Endodermal cell (in vitro differentiated cells): ENCODE data around the gene COLEC11. TPM values are rescaled to one million over a fixed set of nuclear protein-coding genes. Genes with fewer than 3 reads are reported as not detected.
A peak's percentile ranks its signal among the peaks of the same experiment; 100 is the strongest.
"Not testable (repeated sequence)": the region's sequence is repeated elsewhere in the genome, so short reads cannot be mapped to it uniquely, and the experiment has no call there.

Experiments used
- DNase-seq: peaks from one replicate; pipeline ENCODE4 v3.0.0-alpha.2; 2017
- H3K27ac ChIP-seq: 2 replicates; pipeline ENCODE4 v1.5.1; 2013; ENCODE audit warnings: mild to moderate bottlenecking, low read depth, low read length, moderate library complexity
- H3K27me3 ChIP-seq: 2 replicates; pipeline ENCODE4 v1.6.1; 2013; ENCODE audit warnings: mild to moderate bottlenecking, low read length, moderate library complexity; ENCODE audit not compliant: insufficient read depth, control insufficient read depth, poor library complexity, severe bottlenecking
- H3K36me3 ChIP-seq: 2 replicates; pipeline ENCODE4 v1.7.0; 2013; ENCODE audit warnings: mild to moderate bottlenecking, low read length, moderate library complexity; ENCODE audit not compliant: control insufficient read depth, insufficient read depth
- H3K4me1 ChIP-seq: one replicate; pipeline ENCODE4 v1.7.0; 2013; ENCODE audit warnings: low read length; ENCODE audit not compliant: control insufficient read depth, insufficient read depth
- H3K4me3 ChIP-seq: 2 replicates; pipeline ENCODE4 v1.5.1; 2013; ENCODE audit warnings: mild to moderate bottlenecking, low read length, moderate library complexity
- H3K9ac ChIP-seq: 2 replicates; pipeline ENCODE4 v1.6.1; 2013; ENCODE audit warnings: mild to moderate bottlenecking, low read length, moderate library complexity; ENCODE audit not compliant: poor library complexity, severe bottlenecking; ENCODE audit errors: extremely low read depth
- H3K9me3 ChIP-seq: 2 replicates; pipeline ENCODE4 v1.6.1; 2013; ENCODE audit warnings: mild to moderate bottlenecking, low read length, moderate library complexity; ENCODE audit not compliant: control insufficient read depth
- H3K27ac Mint-ChIP-seq: 2 replicates; pipeline ENCODE4 v1.8.0; 2020; ENCODE audit warnings: mixed read lengths
- H3K27me3 Mint-ChIP-seq: 2 replicates; pipeline ENCODE4 v1.8.0; 2021; ENCODE audit warnings: mild to moderate bottlenecking, mixed read lengths; ENCODE audit not compliant: insufficient read depth
- H3K36me3 Mint-ChIP-seq: 2 replicates; pipeline ENCODE4 v1.8.0; 2020; ENCODE audit warnings: low read depth, mixed read lengths
- H3K4me1 Mint-ChIP-seq: 2 replicates; pipeline ENCODE4 v1.8.0; 2020; ENCODE audit warnings: mixed read lengths
- H3K4me3 Mint-ChIP-seq: 2 replicates; pipeline ENCODE4 v1.8.0; 2020; ENCODE audit warnings: mild to moderate bottlenecking, moderate library complexity, mixed read lengths
- H3K9me3 Mint-ChIP-seq: 2 replicates; pipeline ENCODE4 v1.8.0; 2020; ENCODE audit warnings: mild to moderate bottlenecking, mixed read lengths
- CTCF ChIP-seq: fragments of 200-600 bp; sonication (generic); conservative IDR thresholded peaks from 2 replicates; pipeline ENCODE4 v1.5.0; 2021; ENCODE audit warnings: antibody characterized with exemption, mild to moderate bottlenecking
- WGBS, 2 experiments: methylation state at CpG; one replicate each; pipeline versions ENCODE4 v1.1.5 to v1.1.7; 2013; ENCODE audit warnings: missing lambda C conversion rate in 2 of 2, mixed read lengths in 1 of 2; ENCODE audit not compliant: insufficient coverage in 1 of 2, insufficient read length in 1 of 2; 5-methylcytosine and 5-hydroxymethylcytosine counted together
- total RNA-seq, 2 donors: library from RNA; stranded (reverse); fragmentation: NEBNext Ultra II Directional in 1 of 2; extraction: Animal tissue kit (Norgen Biotek cat#: 25700) in 1 of 2; gene quantifications; 2 replicates in 1 of 2; 3 replicates in 1 of 2; pipeline ENCODE4 v1.2.1, GENCODE V29; 2021

COLEC11 gene
- total RNA-seq, 2 donors from 2014 or later, result 1.1 to 1.5 TPM

- H3K4me1 Mint-ChIP-seq, result no peaks in the 10 kb centered on the region
- Histone ChIP-seq H3K4me1 (no peaks in the 10 kb centered on the region), H3K36me3 (no peaks in the 10 kb centered on the region), H3K27ac (no peak overlapping the region), H3K27me3 (no peaks in the 10 kb centered on the region), H3K4me3 (no peak overlapping the region), H3K9ac (no peak overlapping the region), H3K9me3 (no peaks in the 10 kb centered on the region)
- no peak for TF ChIP-seq CTCF
- no peaks in the 10 kb centered on the region for H3K36me3 Mint-ChIP-seq
- no peak overlapping the region for H3K4me3 Mint-ChIP-seq
- DNase-seq, result peak; percentile 36
- 91 to 92% methylated on average over 16 to 29 of the region's 29 CpGs for WGBS, 2 experiments
- H3K27ac Mint-ChIP-seq, result peak overlapping the region; percentile 21
- H3K9me3 Mint-ChIP-seq, result no peaks in the 10 kb centered on the region
- peaks cover 17% of the 10 kb centered on the region for H3K27me3 Mint-ChIP-seq
Observed at GRCh38 chr2:3635171-3635974, 40.5 kb downstream of the COLEC11 start.

GRCh38 chr2:3635975-3636327, 41.0 kb downstream of the COLEC11 start:
- not testable (repeated sequence) for H3K36me3 ChIP-seq, H3K27me3 ChIP-seq, H3K4me3 ChIP-seq, H3K27ac Mint-ChIP-seq, H3K4me1 ChIP-seq, H3K4me1 Mint-ChIP-seq, H3K9ac ChIP-seq, H3K9me3 Mint-ChIP-seq, H3K4me3 Mint-ChIP-seq, H3K27ac ChIP-seq, H3K9me3 ChIP-seq, H3K36me3 Mint-ChIP-seq
- WGBS, 2 experiments, result 96 to 97% methylated on average over 14 to 16 of the region's 16 CpGs
- H3K27me3 Mint-ChIP-seq, result peaks cover 17% of the 10 kb centered on the region
- peak; percentile 24 for DNase-seq

GRCh38 chr2:3636586-3637310, 41.8 kb downstream of the COLEC11 start:
- Histone ChIP-seq H3K36me3 (no peaks in the 10 kb centered on the region), H3K27me3 (no peaks in the 10 kb centered on the region), H3K4me3 (no peak overlapping the region), H3K9me3 (no peaks in the 10 kb centered on the region), H3K4me1 (no peaks in the 10 kb centered on the region), H3K9ac (no peak overlapping the region), H3K27ac (no peak overlapping the region)
- no peaks in the 10 kb centered on the region for H3K4me1 Mint-ChIP-seq
- TF ChIP-seq CTCF, result no peak
- H3K27me3 Mint-ChIP-seq, result peaks cover 17% of the 10 kb centered on the region
- H3K4me3 Mint-ChIP-seq, result no peak overlapping the region
- 89 to 93% methylated on average over 8 to 13 of the region's 13 CpGs for WGBS, 2 experiments
- no peak overlapping the region for H3K27ac Mint-ChIP-seq
- DNase-seq, result peak; percentile 36
- no peaks in the 10 kb centered on the region for H3K9me3 Mint-ChIP-seq
- H3K36me3 Mint-ChIP-seq, result no peaks in the 10 kb centered on the region
